PC-3 (cell line): ENCODE measurements around the gene ACAD10.

ENCODE experiments used
- EZH2 ChIP-seq: fragments of 300-600 bp; sonication (generic); IDR thresholded peaks from one replicate; pipeline ENCODE4 v1.6.1; 2017; ENCODE audit warnings: antibody characterized with exemption, mild to moderate bottlenecking, low read length; ENCODE audit not compliant: unreplicated experiment
- EZH2phosphoT487 ChIP-seq: fragments of 300-600 bp; sonication (generic); IDR thresholded peaks from 2 replicates; pipeline ENCODE4 v1.6.1; 2018; ENCODE audit warnings: mild to moderate bottlenecking, antibody characterized with exemption, low read length, borderline replicate concordance
- TF ChIP-seq, protein P1 (sequence below): fragments of 300-600 bp; sonication (generic); conservative IDR thresholded peaks from 2 replicates; pipeline ENCODE4 v1.5.1; 2017; ENCODE audit warnings: antibody characterized with exemption, low read depth, mild to moderate bottlenecking, low read length

DNA sequence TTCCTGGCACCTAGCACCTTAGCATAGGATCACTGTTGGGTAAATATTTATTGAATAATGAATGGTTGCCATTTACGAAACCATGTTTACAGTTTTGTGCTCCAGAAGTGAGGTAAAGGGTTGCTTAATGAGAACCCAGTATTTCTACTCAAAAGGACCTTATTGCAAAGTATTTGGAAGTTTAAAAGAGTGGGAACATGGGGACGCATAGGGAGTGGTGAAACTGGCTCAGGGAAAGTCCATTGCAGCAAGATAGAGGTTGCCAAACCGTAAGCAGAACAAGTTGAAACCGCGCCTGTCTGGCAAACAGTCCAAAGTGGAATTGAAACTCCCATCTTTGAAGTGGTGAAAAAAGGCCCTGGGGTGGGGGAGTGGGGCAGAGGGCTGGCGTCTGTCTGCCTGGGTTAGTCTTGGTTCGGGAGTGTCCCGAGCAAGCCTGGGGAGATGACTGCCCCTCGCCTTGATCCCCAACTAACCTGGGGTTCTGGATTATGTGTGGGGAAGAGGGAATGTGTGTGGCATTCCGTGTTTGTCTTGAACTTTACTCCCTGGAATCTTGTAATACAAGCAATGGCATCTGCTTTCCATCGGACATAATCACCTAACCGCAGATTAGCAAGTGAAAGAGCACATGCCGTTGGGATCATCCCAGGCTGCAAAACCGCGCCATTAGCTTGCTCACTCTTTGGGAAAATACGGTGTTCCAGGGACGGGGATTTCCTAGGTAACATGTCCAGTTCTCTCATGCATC, 88.1 kb downstream of the ACAD10 start:
- TF ChIP-seq EZH2phosphoT487 (no peak), EZH2 (no peak)
- TF ChIP-seq, protein P1, sequence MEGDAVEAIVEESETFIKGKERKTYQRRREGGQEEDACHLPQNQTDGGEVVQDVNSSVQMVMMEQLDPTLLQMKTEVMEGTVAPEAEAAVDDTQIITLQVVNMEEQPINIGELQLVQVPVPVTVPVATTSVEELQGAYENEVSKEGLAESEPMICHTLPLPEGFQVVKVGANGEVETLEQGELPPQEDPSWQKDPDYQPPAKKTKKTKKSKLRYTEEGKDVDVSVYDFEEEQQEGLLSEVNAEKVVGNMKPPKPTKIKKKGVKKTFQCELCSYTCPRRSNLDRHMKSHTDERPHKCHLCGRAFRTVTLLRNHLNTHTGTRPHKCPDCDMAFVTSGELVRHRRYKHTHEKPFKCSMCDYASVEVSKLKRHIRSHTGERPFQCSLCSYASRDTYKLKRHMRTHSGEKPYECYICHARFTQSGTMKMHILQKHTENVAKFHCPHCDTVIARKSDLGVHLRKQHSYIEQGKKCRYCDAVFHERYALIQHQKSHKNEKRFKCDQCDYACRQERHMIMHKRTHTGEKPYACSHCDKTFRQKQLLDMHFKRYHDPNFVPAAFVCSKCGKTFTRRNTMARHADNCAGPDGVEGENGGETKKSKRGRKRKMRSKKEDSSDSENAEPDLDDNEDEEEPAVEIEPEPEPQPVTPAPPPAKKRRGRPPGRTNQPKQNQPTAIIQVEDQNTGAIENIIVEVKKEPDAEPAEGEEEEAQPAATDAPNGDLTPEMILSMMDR = no peak
